HepG2 (cell line): ENCODE results near the gene SLC17A6.

ENCODE experiments used
- ELF4 ChIP-seq: sonication (generic); formaldehyde crosslinking; IDR thresholded peaks from 2 replicates; pipeline ENCODE4 v1.5.0; 2020; ENCODE audit warnings: missing genetic modification reagents, mild to moderate bottlenecking, moderate library complexity, borderline replicate concordance
- GABPA ChIP-seq, 2 experiments: IDR thresholded peaks; 2 replicates each; pipeline ENCODE4 v1.6.1; 2011 to 2016; ENCODE audit warnings: low read depth in 2 of 2, low read length in 1 of 2, missing biosample characterization in 1 of 2, missing genetic modification characterization in 1 of 2
- HNRNPLL ChIP-seq: fragments of 200-400 bp; formaldehyde crosslinking; IDR thresholded peaks from 2 replicates; pipeline ENCODE4 v1.6.1; 2017; ENCODE audit warnings: mild to moderate bottlenecking, low read depth, low read length; ENCODE audit not compliant: poor library complexity, severe bottlenecking
- KAT7 ChIP-seq: IDR thresholded peaks from 2 replicates; pipeline ENCODE4 v1.6.1; 2018; ENCODE audit warnings: borderline replicate concordance, missing compliant biosample characterization
- KDM5A ChIP-seq: fragments of 200-600 bp; sonication (generic); IDR thresholded peaks from 2 replicates; pipeline ENCODE4 v1.7.0; 2018; ENCODE audit warnings: antibody characterized with exemption, mild to moderate bottlenecking, low read length, borderline replicate concordance
- NCOA2 ChIP-seq: sonication (generic); formaldehyde crosslinking; IDR thresholded peaks from 2 replicates; pipeline ENCODE4 v1.8.0; 2022; ENCODE audit warnings: inconsistent platforms
- RFX1 ChIP-seq: fragments of 450-650 bp; IDR thresholded peaks from 2 replicates; pipeline ENCODE4 v1.6.1; 2017
- TF ChIP-seq, protein P1 (sequence below): IDR thresholded peaks from 2 replicates; pipeline ENCODE4 v1.6.1; 2012; ENCODE audit warnings: inconsistent platforms
- TF ChIP-seq, protein P2 (sequence below): sonication (generic); formaldehyde crosslinking; IDR thresholded peaks from 2 replicates; pipeline ENCODE4 v1.5.1; 2020; ENCODE audit warnings: missing genetic modification reagents, mild to moderate bottlenecking, borderline replicate concordance
- TF ChIP-seq, protein P3 (sequence below), 2 experiments: sonication (generic) in 1 of 2; formaldehyde crosslinking in 1 of 2; IDR thresholded peaks; 2 replicates each; pipeline versions ENCODE4 v1.5.1 to v1.6.1; 2011 to 2020; ENCODE audit warnings: borderline replicate concordance in 1 of 2, low read depth in 1 of 2, low read length in 1 of 2, mild to moderate bottlenecking in 1 of 2, missing genetic modification reagents in 1 of 2, moderate library complexity in 1 of 2
- TF ChIP-seq, protein P4 (sequence below): sonication (generic); formaldehyde crosslinking; IDR thresholded peaks from 2 replicates; pipeline ENCODE4 v1.5.0; 2020; ENCODE audit warnings: mild to moderate bottlenecking, missing genetic modification reagents
- TF ChIP-seq, protein P5 (sequence below): sonication (generic); formaldehyde crosslinking; IDR thresholded peaks from 2 replicates; pipeline ENCODE4 v1.8.1; 2023; ENCODE audit warnings: missing genetic modification reagents, inconsistent platforms, borderline replicate concordance

DNA sequence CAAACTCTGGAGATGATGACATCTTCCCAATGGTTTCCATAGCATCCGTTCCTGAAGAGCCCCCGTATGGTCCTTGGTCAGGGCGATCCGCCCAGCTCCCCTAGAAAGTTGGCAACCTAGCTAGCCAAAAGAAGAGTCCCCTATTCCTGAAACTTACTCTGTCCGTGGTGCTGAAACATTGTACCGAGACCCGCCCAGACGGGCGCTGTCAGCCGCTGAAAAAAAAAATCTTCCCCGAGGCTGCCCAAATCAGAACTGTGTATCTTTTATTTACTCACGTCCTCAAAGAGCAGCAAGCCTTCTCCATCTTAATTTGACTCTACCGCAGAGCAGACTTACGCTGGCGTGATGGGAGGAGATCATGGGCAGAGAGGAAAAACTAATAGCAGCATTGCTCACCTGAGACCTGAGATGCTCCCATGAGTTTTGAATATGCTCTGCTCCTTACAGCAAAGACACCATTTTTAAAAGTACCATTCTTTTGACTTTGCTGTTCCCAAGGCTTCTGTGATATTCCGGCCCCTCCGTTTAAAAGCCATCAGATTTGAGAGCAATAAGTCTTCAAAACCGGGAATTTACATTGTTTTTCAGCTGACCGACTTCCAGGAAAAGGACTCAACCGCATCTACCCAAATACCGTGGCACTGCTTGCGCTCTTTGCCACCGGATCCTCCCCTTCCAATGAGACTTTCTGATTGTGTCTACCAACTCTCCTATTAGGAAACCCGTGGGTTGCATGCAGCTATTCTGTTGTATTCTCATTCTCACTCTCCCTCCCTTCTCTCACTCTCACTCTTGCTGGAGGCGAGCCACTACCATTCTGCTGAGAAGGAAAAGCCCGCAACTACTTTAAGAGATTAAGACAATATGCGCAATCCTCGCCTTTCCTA is at the start of gene SLC17A6:
- TF ChIP-seq, protein P1, sequence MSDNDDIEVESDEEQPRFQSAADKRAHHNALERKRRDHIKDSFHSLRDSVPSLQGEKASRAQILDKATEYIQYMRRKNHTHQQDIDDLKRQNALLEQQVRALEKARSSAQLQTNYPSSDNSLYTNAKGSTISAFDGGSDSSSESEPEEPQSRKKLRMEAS: no peak
- TF ChIP-seq, protein P2, sequence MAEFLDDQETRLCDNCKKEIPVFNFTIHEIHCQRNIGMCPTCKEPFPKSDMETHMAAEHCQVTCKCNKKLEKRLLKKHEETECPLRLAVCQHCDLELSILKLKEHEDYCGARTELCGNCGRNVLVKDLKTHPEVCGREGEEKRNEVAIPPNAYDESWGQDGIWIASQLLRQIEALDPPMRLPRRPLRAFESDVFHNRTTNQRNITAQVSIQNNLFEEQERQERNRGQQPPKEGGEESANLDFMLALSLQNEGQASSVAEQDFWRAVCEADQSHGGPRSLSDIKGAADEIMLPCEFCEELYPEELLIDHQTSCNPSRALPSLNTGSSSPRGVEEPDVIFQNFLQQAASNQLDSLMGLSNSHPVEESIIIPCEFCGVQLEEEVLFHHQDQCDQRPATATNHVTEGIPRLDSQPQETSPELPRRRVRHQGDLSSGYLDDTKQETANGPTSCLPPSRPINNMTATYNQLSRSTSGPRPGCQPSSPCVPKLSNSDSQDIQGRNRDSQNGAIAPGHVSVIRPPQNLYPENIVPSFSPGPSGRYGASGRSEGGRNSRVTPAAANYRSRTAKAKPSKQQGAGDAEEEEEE (CRISPR knock-in tag): no peak
- TF ChIP-seq RFX1: no peak
- no peak for TF ChIP-seq HNRNPLL
- TF ChIP-seq GABPA (IDR thresholded peaks at IDR 0.05; ENCODE audit: low read depth, low read length): no peak
- no peak for TF ChIP-seq GABPA (CRISPR knock-in tag; IDR thresholded peaks at IDR 0.05; ENCODE audit: low read depth)
- TF ChIP-seq, protein P3, sequence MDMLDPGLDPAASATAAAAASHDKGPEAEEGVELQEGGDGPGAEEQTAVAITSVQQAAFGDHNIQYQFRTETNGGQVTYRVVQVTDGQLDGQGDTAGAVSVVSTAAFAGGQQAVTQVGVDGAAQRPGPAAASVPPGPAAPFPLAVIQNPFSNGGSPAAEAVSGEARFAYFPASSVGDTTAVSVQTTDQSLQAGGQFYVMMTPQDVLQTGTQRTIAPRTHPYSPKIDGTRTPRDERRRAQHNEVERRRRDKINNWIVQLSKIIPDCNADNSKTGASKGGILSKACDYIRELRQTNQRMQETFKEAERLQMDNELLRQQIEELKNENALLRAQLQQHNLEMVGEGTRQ (IDR thresholded peaks at IDR 0.05; ENCODE audit: low read depth, low read length): no peak
- TF ChIP-seq, protein P3 (CRISPR knock-in tag; IDR thresholded peaks at IDR 0.05; ENCODE audit: borderline replicate concordance): no peak
- TF ChIP-seq, protein P4, sequence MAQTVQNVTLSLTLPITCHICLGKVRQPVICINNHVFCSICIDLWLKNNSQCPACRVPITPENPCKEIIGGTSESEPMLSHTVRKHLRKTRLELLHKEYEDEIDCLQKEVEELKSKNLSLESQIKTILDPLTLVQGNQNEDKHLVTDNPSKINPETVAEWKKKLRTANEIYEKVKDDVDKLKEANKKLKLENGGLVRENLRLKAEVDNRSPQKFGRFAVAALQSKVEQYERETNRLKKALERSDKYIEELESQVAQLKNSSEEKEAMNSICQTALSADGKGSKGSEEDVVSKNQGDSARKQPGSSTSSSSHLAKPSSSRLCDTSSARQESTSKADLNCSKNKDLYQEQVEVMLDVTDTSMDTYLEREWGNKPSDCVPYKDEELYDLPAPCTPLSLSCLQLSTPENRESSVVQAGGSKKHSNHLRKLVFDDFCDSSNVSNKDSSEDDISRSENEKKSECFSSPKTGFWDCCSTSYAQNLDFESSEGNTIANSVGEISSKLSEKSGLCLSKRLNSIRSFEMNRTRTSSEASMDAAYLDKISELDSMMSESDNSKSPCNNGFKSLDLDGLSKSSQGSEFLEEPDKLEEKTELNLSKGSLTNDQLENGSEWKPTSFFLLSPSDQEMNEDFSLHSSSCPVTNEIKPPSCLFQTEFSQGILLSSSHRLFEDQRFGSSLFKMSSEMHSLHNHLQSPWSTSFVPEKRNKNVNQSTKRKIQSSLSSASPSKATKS (CRISPR knock-in tag): no peak
- TF ChIP-seq KDM5A: no peak
- TF ChIP-seq KAT7 (CRISPR knock-in tag): no peak
- TF ChIP-seq, protein P5, sequence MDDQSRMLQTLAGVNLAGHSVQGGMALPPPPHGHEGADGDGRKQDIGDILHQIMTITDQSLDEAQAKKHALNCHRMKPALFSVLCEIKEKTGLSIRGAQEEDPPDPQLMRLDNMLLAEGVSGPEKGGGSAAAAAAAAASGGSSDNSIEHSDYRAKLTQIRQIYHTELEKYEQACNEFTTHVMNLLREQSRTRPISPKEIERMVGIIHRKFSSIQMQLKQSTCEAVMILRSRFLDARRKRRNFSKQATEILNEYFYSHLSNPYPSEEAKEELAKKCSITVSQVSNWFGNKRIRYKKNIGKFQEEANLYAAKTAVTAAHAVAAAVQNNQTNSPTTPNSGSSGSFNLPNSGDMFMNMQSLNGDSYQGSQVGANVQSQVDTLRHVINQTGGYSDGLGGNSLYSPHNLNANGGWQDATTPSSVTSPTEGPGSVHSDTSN (CRISPR knock-in tag): no peak
- TF ChIP-seq NCOA2: no peak; the same call in 1 of the 2 replicates
- no peak for TF ChIP-seq ELF4 (CRISPR knock-in tag)
